IMR-90 (cell line): ENCODE measurements around the gene PACSIN2. TPM values are rescaled to one million over a fixed set of nuclear protein-coding genes. Genes with fewer than 3 reads are reported as not detected.

Source experiments
- ATAC-seq: fragments of 200-7000 bp; cut with Tn5 transposase; 2 replicates; pipeline ENCODE4 v1.9.1; 2020; ENCODE audit warnings: low read depth, mild to moderate bottlenecking, moderate library complexity
- BruUV-seq: library from RNA; stranded (reverse); fragments of 400-500 nt; replicated peaks from 2 replicates; lab custom pipeline; 2021; lab: Mats Ljungman, UMichigan
- CTCF ChIA-PET: fragments of 300-600 bp; formaldehyde crosslinking; extraction: SDS; loops from one replicate; lab custom pipeline; 2021; ENCODE audit warnings: antibody characterized with exemption; lab: Yijun Ruan, JAX
- POLR2A ChIA-PET: fragments of 300-600 bp; sonication (Branson Sonifier 250); formaldehyde crosslinking; loops from one replicate; lab custom pipeline; 2022; ENCODE audit warnings: antibody characterized with exemption; ENCODE audit not compliant: unreplicated experiment; lab: Charles Lee
- DNase-seq: peaks from one replicate; pipeline ENCODE4 v3.0.0; 2013
- H2AFZ ChIP-seq: replicated peaks from 2 replicates; pipeline ENCODE3; 2013; ENCODE audit warnings: low read length, mild to moderate bottlenecking; ENCODE audit not compliant: poor library complexity
- H2AK5ac ChIP-seq: 2 replicates; pipeline ENCODE4 v1.6.1; 2013; ENCODE audit warnings: low read depth, low read length, inconsistent platforms
- H2AK9ac ChIP-seq: replicated peaks from 2 replicates; pipeline ENCODE3; 2013; ENCODE audit warnings: mild to moderate bottlenecking, low read depth, low read length, moderate library complexity; ENCODE audit not compliant: poor library complexity
- H2BK120ac ChIP-seq: 2 replicates; pipeline ENCODE4 v1.6.1; 2013; ENCODE audit warnings: low read depth, low read length, inconsistent platforms
- H2BK15ac ChIP-seq: 3 replicates; pipeline ENCODE4 v1.6.1; 2013; ENCODE audit warnings: low read depth, low read length, inconsistent platforms
- H2BK20ac ChIP-seq: 2 replicates; pipeline ENCODE4 v1.6.1; 2013; ENCODE audit warnings: low read depth, mild to moderate bottlenecking, inconsistent platforms, low read length, moderate library complexity
- H2BK5ac ChIP-seq: 2 replicates; pipeline ENCODE4 v1.6.1; 2013; ENCODE audit warnings: mild to moderate bottlenecking, low read depth, low read length, inconsistent platforms; ENCODE audit not compliant: poor library complexity, severe bottlenecking
- H3K14ac ChIP-seq: replicated peaks from 2 replicates; pipeline ENCODE4 v1.6.1; 2013; ENCODE audit warnings: low read depth, low read length, inconsistent platforms
- H3K18ac ChIP-seq: 2 replicates; pipeline ENCODE4 v1.6.1; 2013; ENCODE audit warnings: low read depth, low read length, control low read depth
- H3K23ac ChIP-seq: 2 replicates; pipeline ENCODE4 v1.6.1; 2013; ENCODE audit warnings: low read depth, low read length, inconsistent platforms
- H3K27ac ChIP-seq: 2 replicates; pipeline ENCODE4 v1.5.1; 2013; ENCODE audit warnings: mild to moderate bottlenecking, control low read depth, low read length; ENCODE audit not compliant: insufficient read depth
- H3K27me3 ChIP-seq: 2 replicates; pipeline ENCODE4 v1.6.1; 2013; ENCODE audit warnings: low read length; ENCODE audit not compliant: control insufficient read depth, insufficient read depth
- H3K36me3 ChIP-seq: 2 replicates; pipeline ENCODE4 v1.6.1; 2013; ENCODE audit warnings: low read length, mixed read lengths; ENCODE audit not compliant: control insufficient read depth, insufficient read depth
- H3K4ac ChIP-seq: 2 replicates; pipeline ENCODE4 v1.6.1; 2013; ENCODE audit warnings: low read depth, low read length, inconsistent platforms
- H3K4me1 ChIP-seq: 2 replicates; pipeline ENCODE4 v1.6.1; 2013; ENCODE audit warnings: low read length, mixed read lengths; ENCODE audit not compliant: control insufficient read depth, insufficient read depth
- H3K4me2 ChIP-seq: 2 replicates; pipeline ENCODE4 v1.6.1; 2013; ENCODE audit warnings: low read depth, mild to moderate bottlenecking, control low read depth, low read length, moderate library complexity
- H3K4me3 ChIP-seq: 2 replicates; pipeline ENCODE4 v1.5.1; 2013; ENCODE audit warnings: low read depth, mild to moderate bottlenecking, control low read depth, low read length, moderate library complexity; ENCODE audit not compliant: insufficient read depth
- H3K56ac ChIP-seq: 2 replicates; pipeline ENCODE4 v1.6.1; 2013; ENCODE audit warnings: low read length, inconsistent platforms; ENCODE audit not compliant: insufficient read depth; ENCODE audit errors: extremely low read depth
- H3K79me1 ChIP-seq, 2 experiments: 2 replicates each; pipeline ENCODE4 v1.6.1; 2013; ENCODE audit warnings: low read length in 2 of 2, inconsistent platforms in 1 of 2, low read depth in 1 of 2
- H3K9ac ChIP-seq: 2 replicates; pipeline ENCODE4 v1.6.1; 2013; ENCODE audit warnings: low read depth, low read length, control low read depth
- H3K9me1 ChIP-seq: 2 replicates; pipeline ENCODE4 v1.6.1; 2013; ENCODE audit warnings: low read length, inconsistent platforms; ENCODE audit not compliant: insufficient read depth
- H3K9me3 ChIP-seq: 2 replicates; pipeline ENCODE4 v1.6.1; 2013; ENCODE audit warnings: low read length; ENCODE audit not compliant: control insufficient read depth, insufficient read depth
- H4K20me1 ChIP-seq: 2 replicates; pipeline ENCODE4 v1.6.1; 2013; ENCODE audit warnings: low read length, inconsistent platforms; ENCODE audit not compliant: insufficient read depth
- H4K5ac ChIP-seq: 2 replicates; pipeline ENCODE4 v1.6.1; 2013; ENCODE audit warnings: mild to moderate bottlenecking, low read depth, low read length, control low read depth
- H4K8ac ChIP-seq, 2 experiments: 2 replicates each; pipeline ENCODE4 v1.6.1; 2013; ENCODE audit warnings: low read depth in 2 of 2, low read length in 2 of 2, control low read depth in 1 of 2, inconsistent platforms in 1 of 2
- H4K91ac ChIP-seq: 2 replicates; pipeline ENCODE4 v1.6.1; 2013; ENCODE audit warnings: low read depth, low read length, inconsistent platforms; ENCODE audit not compliant: insufficient read depth
- ELK1 ChIP-seq: fragments of 150-350 bp; IDR thresholded peaks from 2 replicates; pipeline ENCODE4 v1.6.1; 2016; ENCODE audit warnings: low read depth, mild to moderate bottlenecking, low read length, moderate library complexity, borderline replicate concordance
- FOS ChIP-seq: fragments of 150-350 bp; IDR thresholded peaks from 2 replicates; pipeline ENCODE4 v1.6.1; 2016; ENCODE audit warnings: low read depth, low read length
- MXI1 ChIP-seq: IDR thresholded peaks from 2 replicates; pipeline ENCODE4 v1.6.1; 2012; ENCODE audit warnings: low read depth, mild to moderate bottlenecking, low read length, moderate library complexity, borderline replicate concordance
- USF2 ChIP-seq: fragments of 150-350 bp; IDR thresholded peaks from 2 replicates; pipeline ENCODE4 v1.6.1; 2017; ENCODE audit warnings: mild to moderate bottlenecking, antibody characterized with exemption, low read length, low read depth
- WGBS, 2 experiments: methylation state at CpG; one replicate each; pipeline versions ENCODE4 v1.1.5 to v1.1.7; 2013; ENCODE audit warnings: missing lambda C conversion rate in 2 of 2; ENCODE audit not compliant: insufficient read length in 1 of 2; ENCODE audit errors: extremely low coverage in 2 of 2; 5-methylcytosine and 5-hydroxymethylcytosine counted together
- dilution Hi-C: fragments of 300-500 bp; cut with HindIII; formaldehyde crosslinking; loops from one replicate; pipeline ENCODE4 v1.14.3; 2018; ENCODE audit warnings: low sequenced_read_pairs; ENCODE audit not compliant: unreplicated experiment
- in situ Hi-C: fragments of 300-500 bp; cut with MboI; formaldehyde crosslinking; loops from 3 replicates; pipeline ENCODE4 v1.14.3; 2019; ENCODE audit warnings: low sequenced_read_pairs, inconsistent platforms, mixed read lengths
- intact Hi-C: fragments of 100-400 bp; cut with micrococcal nuclease; formaldehyde crosslinking; loops from 2 replicates; pipeline ENCODE4 v1.10.0; 2022
- polyA plus RNA-seq, 3 experiments: library from polyadenylated mRNA; depleted of rRNA; stranded (reverse); fragments of >200 nt; gene quantifications; 2 replicates each; pipeline ENCODE4 v1.2.3, GENCODE V29; 2012; ENCODE audit warnings: low replicate concordance in 1 of 3
- total RNA-seq: library from RNA; depleted of rRNA; stranded (reverse); fragments of >200 nt; gene quantifications from 2 replicates; pipeline ENCODE4 v1.2.3, GENCODE V29; 2012
- TF ChIP-seq, protein P1 (sequence below): conservative IDR thresholded peaks from 2 replicates; pipeline ENCODE4 v1.5.1; 2012; ENCODE audit warnings: mild to moderate bottlenecking, low read depth, low read length, improper control_type of control experiment

The PACSIN2 gene
- total and polyA plus RNA-seq, 2 of the 4 experiments (the other 2 are of a cell fraction) = 85.0 to 118 TPM

DNA sequence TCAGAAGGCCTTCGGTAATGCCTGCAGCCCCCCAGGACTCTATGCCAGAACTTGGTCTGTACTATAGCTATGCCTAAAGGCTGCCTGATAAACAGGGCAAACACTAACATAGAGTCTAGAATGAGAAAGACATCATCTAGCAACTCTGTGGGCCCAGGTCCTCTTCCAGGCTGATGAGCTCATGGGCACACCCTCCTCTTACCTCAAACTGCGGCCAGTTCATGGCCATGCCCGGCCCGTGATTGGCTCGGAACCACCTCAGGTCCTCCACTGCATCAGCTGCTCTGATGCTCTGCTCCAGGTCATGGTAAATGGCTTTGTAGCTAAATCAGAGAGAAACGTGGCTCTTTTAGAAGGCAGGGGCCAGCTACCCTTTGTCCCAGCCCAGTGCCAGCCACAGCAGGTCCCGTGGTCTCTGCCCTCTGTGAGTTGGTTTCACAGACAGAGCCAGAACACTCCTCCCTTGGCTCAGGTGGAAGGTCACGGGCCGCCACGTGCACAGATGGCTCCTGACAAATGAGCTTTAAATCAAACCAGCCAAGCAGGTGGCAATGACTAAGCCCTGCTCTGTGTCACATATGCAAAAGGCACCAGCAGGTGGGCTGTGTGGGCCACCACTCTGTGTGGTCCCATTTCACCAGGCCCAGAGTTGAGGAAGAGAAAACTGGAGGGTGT is 132.8 kb downstream of the PACSIN2 start:
- Histone ChIP-seq H3K4me2 (no peak overlapping the region), H2BK5ac (no peak overlapping the region), H3K36me3 (peaks cover 75% of the 10 kb centered on the region), H3K9me3 (no peaks in the 10 kb centered on the region), H3K4me3 (no peak overlapping the region), H3K14ac (no peak overlapping the region), H4K91ac (no peak overlapping the region), H2AK5ac (no peak overlapping the region), H3K27me3 (no peaks in the 10 kb centered on the region), H2AFZ (no peak overlapping the region), H2BK15ac (no peak overlapping the region), H3K9me1 (no peaks in the 10 kb centered on the region; the same call in 1 of the 2 replicates), H4K20me1 (peaks cover 7% of the 10 kb centered on the region; the same call in 1 of the 2 replicates), H3K23ac (no peak overlapping the region), H2BK20ac (no peak overlapping the region), H3K18ac (no peak overlapping the region), H2BK120ac (no peak overlapping the region), H3K4me1 (no peaks in the 10 kb centered on the region), H3K79me1 (peaks cover 10 to 24% of the 10 kb centered on the region in 2 experiments), H3K4ac (no peak overlapping the region), H4K5ac (no peak overlapping the region), H3K56ac (no peak overlapping the region), H3K27ac (no peak overlapping the region), H2AK9ac (no peak overlapping the region), H4K8ac (no peak overlapping the region), H3K9ac (no peak overlapping the region)
- BruUV-seq = no TSS peak
- TF ChIP-seq, protein P1, sequence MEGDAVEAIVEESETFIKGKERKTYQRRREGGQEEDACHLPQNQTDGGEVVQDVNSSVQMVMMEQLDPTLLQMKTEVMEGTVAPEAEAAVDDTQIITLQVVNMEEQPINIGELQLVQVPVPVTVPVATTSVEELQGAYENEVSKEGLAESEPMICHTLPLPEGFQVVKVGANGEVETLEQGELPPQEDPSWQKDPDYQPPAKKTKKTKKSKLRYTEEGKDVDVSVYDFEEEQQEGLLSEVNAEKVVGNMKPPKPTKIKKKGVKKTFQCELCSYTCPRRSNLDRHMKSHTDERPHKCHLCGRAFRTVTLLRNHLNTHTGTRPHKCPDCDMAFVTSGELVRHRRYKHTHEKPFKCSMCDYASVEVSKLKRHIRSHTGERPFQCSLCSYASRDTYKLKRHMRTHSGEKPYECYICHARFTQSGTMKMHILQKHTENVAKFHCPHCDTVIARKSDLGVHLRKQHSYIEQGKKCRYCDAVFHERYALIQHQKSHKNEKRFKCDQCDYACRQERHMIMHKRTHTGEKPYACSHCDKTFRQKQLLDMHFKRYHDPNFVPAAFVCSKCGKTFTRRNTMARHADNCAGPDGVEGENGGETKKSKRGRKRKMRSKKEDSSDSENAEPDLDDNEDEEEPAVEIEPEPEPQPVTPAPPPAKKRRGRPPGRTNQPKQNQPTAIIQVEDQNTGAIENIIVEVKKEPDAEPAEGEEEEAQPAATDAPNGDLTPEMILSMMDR = no peak
- TF ChIP-seq ELK1 (no peak), FOS (no peak), USF2 (no peak), MXI1 (no peak)
- dilution Hi-C loops = no loop called here
- intact Hi-C loops = no loop called here
- CTCF ChIA-PET = interaction anchor here (1.3 kb wide), 1 partner anchor 9 kb away, joined by 4 read pairs; no protein-coding TSS in a partner anchor
- WGBS, 2 experiments = 85% methylated on average over 3 of the region's 10 CpGs; no CpG with 5 or more reads in 1 of the 2 experiments
- POLR2A ChIA-PET = no interaction called here
- DNase-seq = no peak
- in situ Hi-C loops = no loop called here
- no peak for ATAC-seq
